Activated T-helper 9 cell treated with anti-CD3 and anti-CD28 coated beads, Interleukin-2, amount 50 U/mL, for 16 hours (primary cell): Measurements from ENCODE around the gene CRYGN.
A peak's percentile ranks its signal among the peaks of the same experiment; 100 is the strongest.

Experiments
- DNase-seq: peaks from one replicate; pipeline ENCODE4 v3.0.0-alpha.2; 2020; ENCODE audit warnings: low read depth

Gene CRYGN

GRCh38 chr7:151438864-151439601 lies 908 bp downstream of the CRYGN start:
- DNase-seq, result no peak

GRCh38 chr7:151437866-151438516 lies 1.9 kb downstream of the CRYGN start:
- no peak for DNase-seq

GRCh38 chr7:151437159-151437553 lies 2.8 kb downstream of the CRYGN start:
- no peak for DNase-seq

- DNase-seq, result no peak
Measured at GRCh38 chr7:151436446-151437158, 3.3 kb downstream of the CRYGN start.

GRCh38 chr7:151435971-151436370 lies 4.0 kb downstream of the CRYGN start:
- no peak for DNase-seq

- no peak for DNase-seq
Measured at GRCh38 chr7:151435103-151435916, 4.6 kb downstream of the CRYGN start.

GRCh38 chr7:151434549-151434948 lies 5.4 kb downstream of the CRYGN start:
- DNase-seq, result no peak

GRCh38 chr7:151433721-151434400 lies 6.1 kb downstream of the CRYGN start:
- no peak for DNase-seq

GRCh38 chr7:151432658-151433521 lies 7.1 kb downstream of the CRYGN start:
- DNase-seq, result peak; percentile 44

- DNase-seq, result no peak
Measured at GRCh38 chr7:151431768-151432311, 8.1 kb downstream of the CRYGN start.

GRCh38 chr7:151431281-151431767 lies 8.6 kb downstream of the CRYGN start:
- DNase-seq, result no peak

- no peak for DNase-seq
Measured at GRCh38 chr7:151430391-151431205, 9.3 kb downstream of the CRYGN start.

- DNase-seq, result no peak
Measured at GRCh38 chr7:151429560-151430331, 10.2 kb downstream of the CRYGN start.

- DNase-seq, result no peak
Measured at GRCh38 chr7:151429237-151429559, 10.7 kb downstream of the CRYGN start.

- no peak for DNase-seq
Measured at GRCh38 chr7:151428378-151429236, 11.3 kb downstream of the CRYGN start.

GRCh38 chr7:151427705-151428377 lies 12.1 kb downstream of the CRYGN start:
- DNase-seq, result no peak
